A549 (cell line): Measurements from ENCODE around the gene TRAPPC2. TPM values are rescaled to one million over a fixed set of nuclear protein-coding genes. Genes with fewer than 3 reads are reported as not detected.
A peak's percentile ranks its signal among the peaks of the same experiment; 100 is the strongest.

Experiments
- ATAC-seq, 2 experiments: fragments of 200-7000 bp in 1 of 2; fragments of >200 bp in 1 of 2; cut with Nextera tagmentation in 1 of 2; cut with Tn5 transposase in 1 of 2; 3 replicates each; pipeline versions ENCODE4 v1.8.0 to v1.9.1; 2018 to 2020; ENCODE audit warnings: mild to moderate bottlenecking in 1 of 2, moderate library complexity in 1 of 2
- CTCF ChIA-PET: fragments of 300-600 bp; sonication (Branson Sonifier 250); formaldehyde crosslinking; extraction: SDS; loops from one replicate; lab custom pipeline; 2021; ENCODE audit warnings: antibody characterized with exemption, inconsistent platforms; lab: Yijun Ruan, JAX
- POLR2A ChIA-PET: fragments of 350-600 bp; formaldehyde crosslinking; extraction: SDS; loops from one replicate; lab custom pipeline; 2021; ENCODE audit warnings: antibody characterized with exemption, inconsistent platforms; lab: Yijun Ruan, JAX
- DNase-seq, 2 experiments: peaks; one replicate each; pipeline versions ENCODE4 v3.0.0 to v3.0.0-alpha.2; 2011 to 2016; ENCODE audit warnings: low read depth in 1 of 2, low spot score in 1 of 2
- FAIRE-seq: peaks from 2 replicates; lab custom pipeline; 2011; peaks lifted over from hg19 to GRCh38; lab: Jason Lieb, UNC
- H3K27ac ChIP-seq, 2 experiments: fragments of >200 bp; sonication (Bioruptor Twin); formaldehyde crosslinking; 3 replicates each; pipeline ENCODE4 v1.5.1; 2016 to 2017
- H3K4me1 ChIP-seq: fragments of >200 bp; sonication (Bioruptor Twin); formaldehyde crosslinking; 3 replicates; pipeline ENCODE4 v1.6.1; 2016
- H3K4me2 ChIP-seq: fragments of >200 bp; sonication (Bioruptor Twin); formaldehyde crosslinking; 3 replicates; pipeline ENCODE4 v1.6.1; 2016
- H3K4me3 ChIP-seq: fragments of >200 bp; sonication (Bioruptor Twin); formaldehyde crosslinking; 3 replicates; pipeline ENCODE4 v1.5.1; 2016
- H3K9me3 ChIP-seq: fragments of >200 bp; sonication (Bioruptor Twin); formaldehyde crosslinking; 3 replicates; pipeline ENCODE4 v1.6.1; 2016
- ATOH8 ChIP-seq: fragments of 250-450 bp; sonication (Bioruptor Pico); IDR thresholded peaks from 2 replicates; pipeline ENCODE4 v1.5.0; 2020; ENCODE audit warnings: low read depth, mild to moderate bottlenecking, moderate library complexity
- BHLHE40 ChIP-seq: IDR thresholded peaks from 2 replicates; pipeline ENCODE4 v1.6.1; 2012; ENCODE audit warnings: low read depth, low read length, inconsistent platforms
- CEBPB ChIP-seq, 2 experiments: fragments of >200 bp in 1 of 2; sonication (Bioruptor Twin) in 1 of 2; formaldehyde crosslinking in 1 of 2; IDR thresholded peaks; 2 replicates each; pipeline ENCODE4 v1.6.1; 2012 to 2016
- E2F6 ChIP-seq: IDR thresholded peaks from 2 replicates; pipeline ENCODE4 v1.6.1; 2012; ENCODE audit warnings: low read depth, borderline replicate concordance
- EHMT2 ChIP-seq: fragments of 200-600 bp; sonication (generic); IDR thresholded peaks from 2 replicates; pipeline ENCODE4 v1.6.1; 2016; ENCODE audit warnings: antibody characterized with exemption, low read depth, mild to moderate bottlenecking, moderate library complexity
- EP300 ChIP-seq, 2 experiments: fragments of >200 bp; sonication (Bioruptor Twin); formaldehyde crosslinking; IDR thresholded peaks; 2 replicates in 1 of 2; 3 replicates in 1 of 2; pipeline ENCODE4 v1.6.1; 2016 to 2017
- FOSB ChIP-seq: fragments of 250-450 bp; sonication (Bioruptor Pico); IDR thresholded peaks from 2 replicates; pipeline ENCODE4 v1.5.0; 2020; ENCODE audit warnings: mild to moderate bottlenecking, moderate library complexity
- GATA3 ChIP-seq: IDR thresholded peaks from 2 replicates; pipeline ENCODE4 v1.6.1; 2012; ENCODE audit warnings: borderline replicate concordance
- HEYL ChIP-seq: fragments of 250-450 bp; sonication (Bioruptor Pico); IDR thresholded peaks from 2 replicates; pipeline ENCODE4 v1.8.0; 2021; ENCODE audit warnings: mild to moderate bottlenecking, moderate library complexity
- HOXB5 ChIP-seq: fragments of 250-450 bp; sonication (Bioruptor Pico); IDR thresholded peaks from 2 replicates; pipeline ENCODE4 v1.5.0; 2020; ENCODE audit warnings: mild to moderate bottlenecking, moderate library complexity
- MAZ ChIP-seq: fragments of 150-350 bp; IDR thresholded peaks from 2 replicates; pipeline ENCODE4 v1.6.1; 2014; ENCODE audit warnings: antibody characterized with exemption, low read depth, low read length, borderline replicate concordance
- NFE2L2 ChIP-seq: fragments of 150-350 bp; conservative IDR thresholded peaks from 2 replicates; pipeline ENCODE4 v1.6.1; 2014; ENCODE audit warnings: low read length
- NPAS2 ChIP-seq: fragments of 250-450 bp; sonication (Bioruptor Pico); IDR thresholded peaks from 2 replicates; pipeline ENCODE4 v1.8.0; 2022; ENCODE audit warnings: mild to moderate bottlenecking, moderate library complexity, borderline replicate concordance
- POLR2A ChIP-seq: IDR thresholded peaks from 2 replicates; pipeline ENCODE4 v1.6.1; 2012; ENCODE audit warnings: mild to moderate bottlenecking, low read length
- POLR2AphosphoS2 ChIP-seq: conservative IDR thresholded peaks from 2 replicates; pipeline ENCODE4 v1.6.1; 2012; ENCODE audit warnings: low read length, improper control_type of control experiment, inconsistent platforms
- RARB ChIP-seq: fragments of 250-450 bp; sonication (Bioruptor Pico); IDR thresholded peaks from 2 replicates; pipeline ENCODE4 v1.8.0; 2021; ENCODE audit warnings: mild to moderate bottlenecking, moderate library complexity
- RCOR1 ChIP-seq: fragments of 150-350 bp; IDR thresholded peaks from 2 replicates; pipeline ENCODE4 v1.6.1; 2014; ENCODE audit warnings: antibody characterized with exemption, low read length, low read depth
- RFX5 ChIP-seq: fragments of 450-650 bp; IDR thresholded peaks from 2 replicates; pipeline ENCODE4 v1.7.1; 2014; ENCODE audit warnings: antibody characterized with exemption, mild to moderate bottlenecking, moderate library complexity
- RNF2 ChIP-seq: fragments of 200-600 bp; sonication (generic); IDR thresholded peaks from 2 replicates; pipeline ENCODE4 v1.6.1; 2016; ENCODE audit warnings: low read depth, mild to moderate bottlenecking, antibody characterized with exemption, moderate library complexity, borderline replicate concordance
- SREBF2 ChIP-seq: fragments of 450-650 bp; IDR thresholded peaks from 2 replicates; pipeline ENCODE4 v1.6.1; 2014; ENCODE audit warnings: mild to moderate bottlenecking, moderate library complexity
- WGBS: methylation state at CpG from one replicate; pipeline ENCODE4 v1.1.6; 2017; ENCODE audit errors: missing lambda C conversion rate; 5-methylcytosine and 5-hydroxymethylcytosine counted together
- polyA plus RNA-seq, 4 experiments: library from polyadenylated mRNA; depleted of rRNA in 3 of 4; stranded (reverse); fragments of >200 nt; fragmentation: RNase III in 1 of 4; extraction: RNeasy Plus Mini Kit Qiagen cat#74134 plus additional on column Dnase treatment in 1 of 4; gene quantifications; 2 replicates in 3 of 4; 3 replicates in 1 of 4; pipeline ENCODE4 v1.2.3, GENCODE V29; 2011 to 2017
- TF ChIP-seq, protein P1 (sequence below): fragments of 450-650 bp; IDR thresholded peaks from 2 replicates; pipeline ENCODE4 v1.6.1; 2014; ENCODE audit warnings: antibody characterized with exemption
- TF ChIP-seq, protein P2 (sequence below): fragments of >200 bp; sonication (Bioruptor Twin); formaldehyde crosslinking; IDR thresholded peaks from 2 replicates; pipeline ENCODE4 v1.6.1; 2016
- TF ChIP-seq, protein P3 (sequence below): fragments of 150-350 bp; IDR thresholded peaks from 2 replicates; pipeline ENCODE4 v1.6.1; 2014; ENCODE audit warnings: low read depth, mild to moderate bottlenecking, low read length

TRAPPC2 gene
- polyA plus RNA-seq, 2 of the 4 experiments (the other 2 are of a cell fraction), result 11.6 TPM

- Histone ChIP-seq H3K27ac (no peak overlapping the region), H3K4me2 (no peak overlapping the region), H3K9me3 (no peaks in the 10 kb centered on the region), H3K4me1 (peaks cover 8% of the 10 kb centered on the region; the same call in 1 of the 3 replicates), H3K4me3 (no peak overlapping the region)
- ATAC-seq (no peak), DNase-seq (no peak), FAIRE-seq (peak; percentile 7)
- 92% methylated on average over 7 of the region's 7 CpGs for WGBS
- ChIA-PET CTCF (no interaction called here), POLR2A (no interaction called here)
- TF ChIP-seq BHLHE40, result no peak
- TF ChIP-seq, protein P1, sequence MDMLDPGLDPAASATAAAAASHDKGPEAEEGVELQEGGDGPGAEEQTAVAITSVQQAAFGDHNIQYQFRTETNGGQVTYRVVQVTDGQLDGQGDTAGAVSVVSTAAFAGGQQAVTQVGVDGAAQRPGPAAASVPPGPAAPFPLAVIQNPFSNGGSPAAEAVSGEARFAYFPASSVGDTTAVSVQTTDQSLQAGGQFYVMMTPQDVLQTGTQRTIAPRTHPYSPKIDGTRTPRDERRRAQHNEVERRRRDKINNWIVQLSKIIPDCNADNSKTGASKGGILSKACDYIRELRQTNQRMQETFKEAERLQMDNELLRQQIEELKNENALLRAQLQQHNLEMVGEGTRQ, result no peak
- TF ChIP-seq EHMT2, result no peak
- TF ChIP-seq POLR2A, result no peak
- TF ChIP-seq, protein P2, sequence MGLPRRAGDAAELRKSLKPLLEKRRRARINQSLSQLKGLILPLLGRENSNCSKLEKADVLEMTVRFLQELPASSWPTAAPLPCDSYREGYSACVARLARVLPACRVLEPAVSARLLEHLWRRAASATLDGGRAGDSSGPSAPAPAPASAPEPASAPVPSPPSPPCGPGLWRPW, result no peak
- no peak for TF ChIP-seq HOXB5 (CRISPR knock-in tag)
- TF ChIP-seq RARB (CRISPR knock-in tag), result no peak
- TF ChIP-seq RCOR1, result no peak
- no peak for TF ChIP-seq EP300 (IDR thresholded peaks at IDR 0.05)
- no peak for TF ChIP-seq GATA3
- no peak for TF ChIP-seq CEBPB (IDR thresholded peaks at IDR 0.05)
- TF ChIP-seq RFX5, result no peak
- TF ChIP-seq HEYL (CRISPR knock-in tag), result no peak
- no peak for TF ChIP-seq SREBF2
- no peak for TF ChIP-seq E2F6
These were observed 16.5 kb downstream of the TRAPPC2 start for GRCh38 chrX:13717700-13718472.

DNA sequence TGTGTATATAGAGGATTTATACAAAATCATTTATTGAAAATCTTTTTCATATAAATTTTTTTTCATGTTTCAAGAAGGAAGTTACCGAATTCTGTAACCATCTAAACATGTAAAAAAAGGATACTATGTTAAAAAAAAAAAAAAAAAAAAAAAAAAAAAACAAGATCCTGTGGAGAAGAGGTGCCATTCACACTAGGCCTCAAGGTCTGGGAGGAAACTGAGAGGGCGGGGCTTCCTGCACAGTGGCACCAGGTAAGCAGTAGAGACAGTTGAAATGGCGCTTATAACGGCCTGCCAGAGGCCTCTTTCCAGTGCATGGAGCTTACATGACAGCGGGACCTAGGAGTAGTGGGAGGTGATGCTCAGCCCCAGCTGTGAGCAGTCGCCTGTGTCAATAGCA lies 17.5 kb downstream of the TRAPPC2 start:
- no peak overlapping the region for H3K27ac ChIP-seq
- FAIRE-seq (no peak), ATAC-seq (no peak), DNase-seq (no peak)
- TF ChIP-seq FOSB (CRISPR knock-in tag), result no peak
- no peak for TF ChIP-seq NFE2L2
- no peak overlapping the region for H3K4me3 ChIP-seq
- ChIA-PET CTCF (interaction anchor here (0.8 kb wide), 1 partner anchor 19 kb away, joined by 3 read pairs; no protein-coding TSS in a partner anchor), POLR2A (no interaction called here)
- peaks cover 3% of the 10 kb centered on the region; the same call in 1 of the 3 replicates for H3K4me1 ChIP-seq
- WGBS, result 88% methylated on average over 6 of the region's 6 CpGs
- H3K9me3 ChIP-seq, result no peaks in the 10 kb centered on the region
- no peak overlapping the region for H3K4me2 ChIP-seq

- POLR2A ChIA-PET, result no interaction called here
- Histone ChIP-seq H3K4me2 (no peak overlapping the region), H3K4me3 (no peak overlapping the region), H3K9me3 (no peaks in the 10 kb centered on the region), H3K4me1 (no peaks in the 10 kb centered on the region), H3K27ac (no peak overlapping the region)
- CTCF ChIA-PET, result interaction anchor here (0.8 kb wide), 2 partner anchors 12 to 19 kb away, joined by 3 read pairs; no protein-coding TSS in a partner anchor
- WGBS, result 96% methylated on average over 9 of the region's 9 CpGs
- ATAC-seq (no peak), DNase-seq (no peak), FAIRE-seq (peak; percentile 77)
- TF ChIP-seq CEBPB (IDR thresholded peaks at IDR 0.05) (no peak), RARB (CRISPR knock-in tag) (no peak), RFX5 (no peak), RNF2 (no peak), ATOH8 (CRISPR knock-in tag) (no peak), MAZ (no peak), POLR2AphosphoS2 (no peak), NPAS2 (no peak)
- TF ChIP-seq, protein P3, sequence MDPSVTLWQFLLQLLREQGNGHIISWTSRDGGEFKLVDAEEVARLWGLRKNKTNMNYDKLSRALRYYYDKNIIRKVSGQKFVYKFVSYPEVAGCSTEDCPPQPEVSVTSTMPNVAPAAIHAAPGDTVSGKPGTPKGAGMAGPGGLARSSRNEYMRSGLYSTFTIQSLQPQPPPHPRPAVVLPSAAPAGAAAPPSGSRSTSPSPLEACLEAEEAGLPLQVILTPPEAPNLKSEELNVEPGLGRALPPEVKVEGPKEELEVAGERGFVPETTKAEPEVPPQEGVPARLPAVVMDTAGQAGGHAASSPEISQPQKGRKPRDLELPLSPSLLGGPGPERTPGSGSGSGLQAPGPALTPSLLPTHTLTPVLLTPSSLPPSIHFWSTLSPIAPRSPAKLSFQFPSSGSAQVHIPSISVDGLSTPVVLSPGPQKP, result no peak
These were observed 18.0 kb downstream of the TRAPPC2 start for GRCh38 chrX:13716455-13716854.
